Endothelial cell of umbilical vein (primary cell): ENCODE results near the gene TPPP2. TPM values are rescaled to one million over a fixed set of nuclear protein-coding genes. Genes with fewer than 3 reads are reported as not detected.

Source experiments
- BruUV-seq: library from RNA; stranded (reverse); fragments of 400-500 nt; replicated peaks from 2 replicates; lab custom pipeline; 2021; lab: Mats Ljungman, UMichigan
- CTCF ChIA-PET: fragments of 300-600, 350-600 bp; sonication (Branson Sonifier 250); formaldehyde crosslinking; loops from one replicate; lab custom pipeline; 2021; ENCODE audit warnings: antibody characterized with exemption, inconsistent platforms; lab: Charles Lee
- POLR2A ChIA-PET: fragments of 300-600, 350-600 bp; sonication (Branson Sonifier 250); formaldehyde crosslinking; loops from one replicate; lab custom pipeline; 2021; ENCODE audit warnings: antibody characterized with exemption, inconsistent platforms; lab: Charles Lee
- DNase-seq: peaks from one replicate; pipeline ENCODE4 v3.0.0-alpha.2; 2011; ENCODE audit warnings: low read depth, low spot score
- FAIRE-seq: peaks from 2 replicates; lab custom pipeline; 2011; peaks lifted over from hg19 to GRCh38; lab: Jason Lieb, UNC
- H2AFZ ChIP-seq: 2 replicates; pipeline ENCODE4 v1.6.0; 2012; ENCODE audit warnings: low read depth, low read length, control low read depth, inconsistent platforms
- H3K27ac ChIP-seq: 2 replicates; pipeline ENCODE4 v1.5.1; 2011; ENCODE audit warnings: low read depth, mild to moderate bottlenecking, control low read depth, low read length, moderate library complexity; ENCODE audit not compliant: insufficient read depth
- H3K27me3 ChIP-seq, 2 experiments: 2 replicates each; pipeline versions ENCODE4 v1.6.0 to v1.6.1; 2011; ENCODE audit warnings: low read length in 2 of 2, mixed read lengths in 1 of 2; ENCODE audit not compliant: control insufficient read depth in 2 of 2, insufficient read depth in 2 of 2
- H3K36me3 ChIP-seq, 2 experiments: 2 replicates in 1 of 2; 3 replicates in 1 of 2; pipeline ENCODE4 v1.5.1; 2011; ENCODE audit warnings: low read length in 2 of 2, mild to moderate bottlenecking in 1 of 2, moderate library complexity in 1 of 2; ENCODE audit not compliant: control insufficient read depth in 2 of 2, insufficient read depth in 2 of 2; ENCODE audit errors: extremely low read depth in 1 of 2
- H3K4me1 ChIP-seq: 3 replicates; pipeline ENCODE4 v1.5.1; 2011; ENCODE audit warnings: mild to moderate bottlenecking, low read length; ENCODE audit not compliant: control insufficient read depth, insufficient read depth; ENCODE audit errors: extremely low read depth
- H3K4me2 ChIP-seq: 2 replicates; pipeline ENCODE4 v1.6.1; 2011; ENCODE audit warnings: low read length, control low read depth, mixed read lengths; ENCODE audit not compliant: insufficient read depth
- H3K4me3 ChIP-seq, 3 experiments: fragments of 200-600 bp in 1 of 3; sonication (generic), shearing (Covaris generic) in 1 of 3; replicated peaks in 1 of 3; 2 replicates each; pipeline ENCODE4 v1.5.1; 2011 to 2016; ENCODE audit warnings: control low read depth in 3 of 3, low read length in 3 of 3, mild to moderate bottlenecking in 2 of 3, inconsistent platforms in 1 of 3, low read depth in 1 of 3, moderate library complexity in 1 of 3; ENCODE audit not compliant: insufficient read depth in 1 of 3
- H3K79me2 ChIP-seq: 2 replicates; pipeline ENCODE4 v1.6.0; 2012; ENCODE audit warnings: low read length, inconsistent platforms; ENCODE audit not compliant: control insufficient read depth, insufficient read depth
- H3K9ac ChIP-seq: replicated peaks from 2 replicates; pipeline ENCODE3; 2011; ENCODE audit warnings: low read length, control low read depth; ENCODE audit not compliant: insufficient read depth; ENCODE audit errors: extremely low read depth
- H3K9me1 ChIP-seq: replicated peaks from 3 replicates; pipeline ENCODE4 v1.6.0; 2011; ENCODE audit warnings: mild to moderate bottlenecking, low read length; ENCODE audit not compliant: control insufficient read depth, insufficient read depth; ENCODE audit errors: extremely low read depth
- H3K9me3 ChIP-seq: replicated peaks from 2 replicates; pipeline ENCODE4 v1.5.1; 2012; ENCODE audit warnings: low read length, inconsistent platforms; ENCODE audit not compliant: control insufficient read depth, insufficient read depth
- H4K20me1 ChIP-seq: replicated peaks from 2 replicates; pipeline ENCODE3; 2011; ENCODE audit warnings: mild to moderate bottlenecking, low read length; ENCODE audit not compliant: control insufficient read depth, insufficient read depth; ENCODE audit errors: extremely low read depth
- CTCF ChIP-seq, 2 donors: IDR thresholded peaks; 1 replicate in 1 of 2; 2 replicates in 1 of 2; pipeline ENCODE4 v1.5.1; 2011; ENCODE audit warnings: low read length in 2 of 2, mild to moderate bottlenecking in 2 of 2, moderate library complexity in 2 of 2, control low read depth in 1 of 2, inconsistent platforms in 1 of 2, low read depth in 1 of 2; ENCODE audit not compliant: insufficient read depth in 1 of 2; ENCODE audit errors: extremely low read depth in 1 of 2
- EZH2 ChIP-seq: IDR thresholded peaks from 2 replicates; pipeline ENCODE4 v1.6.1; 2012; ENCODE audit warnings: borderline replicate concordance, low read depth, mild to moderate bottlenecking, moderate library complexity, low read length, inconsistent platforms; ENCODE audit not compliant: severe bottlenecking
- FOS ChIP-seq: IDR thresholded peaks from 2 replicates; pipeline ENCODE4 v1.6.1; 2011; ENCODE audit warnings: mild to moderate bottlenecking, low read length, moderate library complexity, borderline replicate concordance; ENCODE audit not compliant: insufficient read depth
- GATA2 ChIP-seq: IDR thresholded peaks from 2 replicates; pipeline ENCODE4 v1.7.0; 2011; ENCODE audit warnings: low read depth, mild to moderate bottlenecking, moderate library complexity, mixed read lengths, low read length; ENCODE audit not compliant: insufficient read length, insufficient read depth
- JUN ChIP-seq: IDR thresholded peaks from 2 replicates; pipeline ENCODE4 v1.6.1; 2011; ENCODE audit warnings: borderline replicate concordance, low read depth; ENCODE audit not compliant: insufficient read length, insufficient read depth
- MAX ChIP-seq: IDR thresholded peaks from 2 replicates; pipeline ENCODE4 v1.6.1; 2011; ENCODE audit not compliant: insufficient read depth, insufficient read length
- MYC ChIP-seq: IDR thresholded peaks from one replicate; pipeline ENCODE4 v1.6.1; 2011; ENCODE audit warnings: mild to moderate bottlenecking, low read depth, low read length
- POLR2A ChIP-seq: IDR thresholded peaks from 2 replicates; pipeline ENCODE4 v1.6.1; 2012; ENCODE audit warnings: low read depth, mild to moderate bottlenecking, control low read depth, low read length
- POLR2AphosphoS5 ChIP-seq: IDR thresholded peaks from 2 replicates; pipeline ENCODE4 v1.6.1; 2012; ENCODE audit warnings: low read depth, mild to moderate bottlenecking, control low read depth, low read length, moderate library complexity; ENCODE audit not compliant: insufficient read depth
- dilution Hi-C: fragments of 300-500 bp; cut with MboI; formaldehyde crosslinking; loops from one replicate; pipeline ENCODE4 v1.15.0; 2019; ENCODE audit warnings: low sequenced_read_pairs; ENCODE audit not compliant: extremely low pct_ligation_motif_present
- intact Hi-C: fragments of 100-400 bp; cut with micrococcal nuclease; formaldehyde crosslinking; loops from one replicate; pipeline ENCODE4 v1.10.0; 2022
- polyA plus RNA-seq, 4 experiments: library from polyadenylated mRNA; depleted of rRNA in 3 of 4; stranded (reverse) in 3 of 4; unstranded in 1 of 4; fragments of >200 nt; gene quantifications; 2 replicates each; pipeline versions ENCODE4 v1.2.1 to v1.2.3, GENCODE V29; 2011 to 2012; ENCODE audit warnings: missing spikeins in 1 of 4
- total RNA-seq: library from RNA; stranded (reverse); gene quantifications from 2 replicates; pipeline ENCODE4 v1.2.3, GENCODE V29; 2021

TPPP2 gene
- total and polyA plus RNA-seq, 2 donors (not counting 3 experiments of a cell fraction or from before 2014, with no cell fraction given) = not detected

- intact Hi-C loops (no loop called here), dilution Hi-C loops (no loop called here)
- no TSS peak for BruUV-seq
- no peak overlapping the region for H3K27ac ChIP-seq
- no peaks in the 10 kb centered on the region for H3K4me1 ChIP-seq
- H3K79me2 ChIP-seq = no peaks in the 10 kb centered on the region
- POLR2A ChIA-PET = no interaction called here
- H3K36me3 ChIP-seq = no peaks in the 10 kb centered on the region
- DNase-seq (no peak), FAIRE-seq (no peak)
- H3K4me2 ChIP-seq = no peak overlapping the region
- no peak overlapping the region for H3K4me3 ChIP-seq
- peaks cover 16 to 20% of the 10 kb centered on the region in 2 experiments for H3K27me3 ChIP-seq
- CTCF ChIA-PET = interaction anchor here (0.9 to 5.7 kb wide), 4 partner anchors 22 to 154 kb away, joined by 3 to 86 read pairs (median 8); partner anchors contain the start of genes RNASE13 and TPPP2
- no peaks in the 10 kb centered on the region for H3K9me3 ChIP-seq
- no peaks in the 10 kb centered on the region for H3K9me1 ChIP-seq
- H3K9ac ChIP-seq = no peak overlapping the region
- H4K20me1 ChIP-seq = no peaks in the 10 kb centered on the region
- TF ChIP-seq GATA2 (no peak), MAX (no peak), MYC (no peak), JUN (no peak), POLR2A (no peak), POLR2AphosphoS5 (no peak), FOS (no peak), CTCF (IDR thresholded peaks at IDR 0.05; ENCODE audit: extremely low read depth in 1 of 2, insufficient read depth in 1 of 2, low read depth in 1 of 2, low read length in 2 of 2) (no peak), EZH2 (no peak)
- H2AFZ ChIP-seq = no peak overlapping the region
These were observed 18.9 kb upstream of the TPPP2 start for GRCh38 chr14:21011136-21011535.
